GM12878 (cell line): ENCODE measurements around the gene HOXB3. TPM values are rescaled to one million over a fixed set of nuclear protein-coding genes. Genes with fewer than 3 reads are reported as not detected.

Experiments
- ATAC-seq: fragments of 200-7000 bp; cut with Tn5 transposase; 3 replicates; pipeline ENCODE4 v1.9.1; 2020; ENCODE audit warnings: mild to moderate bottlenecking, moderate library complexity
- BruUV-seq: library from RNA; stranded (reverse); fragments of 400-500 nt; replicated peaks from 2 replicates; lab custom pipeline; 2021; lab: Mats Ljungman, UMichigan
- CTCF ChIA-PET: fragments of 300-600 bp; sonication (Branson Sonifier 250); formaldehyde crosslinking; extraction: SDS; loops from one replicate; lab custom pipeline; 2021; ENCODE audit warnings: inconsistent platforms; lab: Yijun Ruan, JAX
- POLR2A ChIA-PET: fragments of 350-600 bp; formaldehyde crosslinking; extraction: SDS; loops from one replicate; lab custom pipeline; 2021; ENCODE audit warnings: inconsistent platforms; lab: Charles Lee
- RAD21 ChIA-PET: fragments of 300-600 bp; sonication (Branson Sonifier 250); formaldehyde crosslinking; loops from one replicate; lab custom pipeline; 2023; ENCODE audit warnings: antibody characterized with exemption; ENCODE audit not compliant: unreplicated experiment; lab: Charles Lee
- SMC1A ChIA-PET: fragments of 300-600 bp; sonication (Branson Sonifier 250); formaldehyde crosslinking; loops from one replicate; lab custom pipeline; 2023; ENCODE audit not compliant: unreplicated experiment, uncharacterized antibody; lab: Charles Lee
- DNase-seq: peaks from one replicate; pipeline ENCODE4 v3.0.0-alpha.2; 2011; ENCODE audit warnings: low read depth, low spot score
- FAIRE-seq: peaks from 3 replicates; lab custom pipeline; 2011; peaks lifted over from hg19 to GRCh38; lab: Jason Lieb, UNC
- H2AFZ ChIP-seq: 2 replicates; pipeline ENCODE4 v1.6.0; 2011; ENCODE audit warnings: low read depth, low read length, control low read depth; ENCODE audit not compliant: control insufficient read depth
- H3K27ac ChIP-seq: 2 replicates; pipeline ENCODE4 v1.5.1; 2011; ENCODE audit warnings: control low read depth; ENCODE audit not compliant: control insufficient read depth, insufficient read depth
- H3K27me3 ChIP-seq, 2 experiments: replicated peaks in 1 of 2; 2 replicates each; pipeline versions ENCODE4 v1.6.0 to v1.6.1; 2011; ENCODE audit warnings: low read length in 1 of 2; ENCODE audit not compliant: control insufficient read depth in 2 of 2, insufficient read depth in 2 of 2
- H3K36me3 ChIP-seq, 2 experiments: 2 replicates each; pipeline ENCODE4 v1.5.1; 2011; ENCODE audit warnings: low read length in 1 of 2; ENCODE audit not compliant: control insufficient read depth in 2 of 2, insufficient read depth in 2 of 2
- H3K4me1 ChIP-seq: 2 replicates; pipeline ENCODE4 v1.6.1; 2011; ENCODE audit warnings: mild to moderate bottlenecking, low read length, moderate library complexity, mixed read lengths; ENCODE audit not compliant: control insufficient read depth, insufficient read depth
- H3K4me2 ChIP-seq: 2 replicates; pipeline ENCODE4 v1.6.0; 2011; ENCODE audit warnings: control low read depth; ENCODE audit not compliant: control insufficient read depth, insufficient read depth
- H3K4me3 ChIP-seq: fragments of 200-600 bp; sonication (generic); 2 replicates; pipeline ENCODE4 v1.5.1; 2016
- H3K79me2 ChIP-seq: 2 replicates; pipeline ENCODE4 v1.6.0; 2011; ENCODE audit warnings: low read length; ENCODE audit not compliant: control insufficient read depth, insufficient read depth
- H3K9ac ChIP-seq: 2 replicates; pipeline ENCODE4 v1.8.0; 2011; ENCODE audit warnings: low read length, control low read depth, mixed read lengths; ENCODE audit not compliant: control insufficient read depth, insufficient read depth
- H3K9me3 ChIP-seq: replicated peaks from 3 replicates; pipeline ENCODE4 v1.5.1; 2011; ENCODE audit warnings: mild to moderate bottlenecking, low read length; ENCODE audit not compliant: control insufficient read depth, insufficient read depth
- H4K20me1 ChIP-seq: 2 replicates; pipeline ENCODE4 v1.6.0; 2011; ENCODE audit not compliant: control insufficient read depth, insufficient read depth
- BHLHE40 ChIP-seq, 2 experiments: fragments of 450-650 bp in 1 of 2; IDR thresholded peaks; 2 replicates each; pipeline ENCODE4 v1.6.1; 2011 to 2017; ENCODE audit warnings: low read depth in 2 of 2, borderline replicate concordance in 1 of 2, improper control_type of control experiment in 1 of 2, low read length in 1 of 2, mild to moderate bottlenecking in 1 of 2
- CEBPB ChIP-seq, 2 experiments: fragments of 150-350 bp in 1 of 2; IDR thresholded peaks; 2 replicates each; pipeline ENCODE4 v1.6.1; 2012 to 2014; ENCODE audit warnings: low read depth in 2 of 2, low read length in 2 of 2, borderline replicate concordance in 1 of 2, inconsistent platforms in 1 of 2
- EGR1 ChIP-seq, 2 experiments: IDR thresholded peaks; 1 replicate in 1 of 2; 2 replicates in 1 of 2; pipeline ENCODE4 v1.6.1; 2011 to 2012; ENCODE audit warnings: low read depth in 2 of 2, low read length in 2 of 2, borderline replicate concordance in 1 of 2, mild to moderate bottlenecking in 1 of 2, moderate library complexity in 1 of 2
- ELK1 ChIP-seq: IDR thresholded peaks from 2 replicates; pipeline ENCODE4 v1.6.1; 2012; ENCODE audit warnings: low read depth, low read length, improper control_type of control experiment
- IRF3 ChIP-seq: fragments of 450-650 bp; IDR thresholded peaks from 2 replicates; pipeline ENCODE4 v1.6.1; 2014; ENCODE audit warnings: mild to moderate bottlenecking
- MTA2 ChIP-seq: fragments of 450-650 bp; IDR thresholded peaks from 2 replicates; pipeline ENCODE4 v1.6.1; 2016; ENCODE audit warnings: low read depth, mild to moderate bottlenecking, moderate library complexity
- NFYB ChIP-seq: IDR thresholded peaks from 2 replicates; pipeline ENCODE4 v1.6.1; 2011; ENCODE audit warnings: low read depth, mild to moderate bottlenecking, low read length, improper control_type of control experiment, moderate library complexity; ENCODE audit not compliant: insufficient read depth
- POLR2A ChIP-seq: IDR thresholded peaks from 2 replicates; pipeline ENCODE4 v1.6.1; 2011; ENCODE audit warnings: low read depth, mild to moderate bottlenecking, low read length
- RBBP5 ChIP-seq: fragments of 200-600 bp; sonication (generic); conservative IDR thresholded peaks from 2 replicates; pipeline ENCODE4 v1.6.1; 2016
- RFX5 ChIP-seq: IDR thresholded peaks from 2 replicates; pipeline ENCODE4 v1.6.1; 2011; ENCODE audit warnings: low read depth, low read length, improper control_type of control experiment
- RUNX3 ChIP-seq: IDR thresholded peaks from 2 replicates; pipeline ENCODE4 v1.6.1; 2012; ENCODE audit warnings: low read length, inconsistent platforms
- SMAD5 ChIP-seq: IDR thresholded peaks from 2 replicates; pipeline ENCODE4 v1.6.1; 2016; ENCODE audit warnings: antibody characterized with exemption, low read depth
- SMC3 ChIP-seq: IDR thresholded peaks from 2 replicates; pipeline ENCODE4 v1.6.1; 2011; ENCODE audit warnings: low read length, improper control_type of control experiment, borderline replicate concordance
- SPI1 ChIP-seq: IDR thresholded peaks from 2 replicates; pipeline ENCODE4 v1.6.1; 2011; ENCODE audit warnings: low read depth, mild to moderate bottlenecking, low read length, moderate library complexity, borderline replicate concordance; ENCODE audit not compliant: insufficient read depth
- WRNIP1 ChIP-seq: IDR thresholded peaks from 2 replicates; pipeline ENCODE4 v1.6.1; 2011; ENCODE audit warnings: low read depth, low read length, improper control_type of control experiment, borderline replicate concordance
- YY1 ChIP-seq: IDR thresholded peaks from 2 replicates; pipeline ENCODE4 v1.6.1; 2011; ENCODE audit warnings: low read depth, mild to moderate bottlenecking, low read length
- WGBS: methylation state at CpG from one replicate; pipeline ENCODE4 v1.1.6; 2016; ENCODE audit warnings: low lambda C conversion rate; ENCODE audit not compliant: insufficient replicate concordance, insufficient coverage; ENCODE audit errors: missing lambda C conversion rate; 5-methylcytosine and 5-hydroxymethylcytosine counted together
- in situ Hi-C: fragments of 300-500 bp; cut with MboI; formaldehyde crosslinking; loops from 9 replicates; pipeline ENCODE4 v1.14.3; 2018; ENCODE audit warnings: mixed read lengths
- intact Hi-C: fragments of 100-400 bp; cut with micrococcal nuclease; formaldehyde crosslinking; loops from one replicate; pipeline ENCODE4 v1.14.2; 2022; ENCODE audit not compliant: unreplicated experiment
- polyA plus RNA-seq, 11 experiments: library from polyadenylated mRNA; depleted of rRNA in 4 of 11; unstranded in 6 of 11; stranded (reverse) in 5 of 11; fragments of >200 nt; fragmentation: Nextera tagmentation in 4 of 11; fragmentation: Illumina TruSeq in 1 of 11; extraction: Ambion mirVana in 4 of 11; extraction: Trizol in 1 of 11; gene quantifications; 1 replicate in 1 of 11; 2 replicates in 10 of 11; pipeline versions ENCODE4 v1.2.1 to v1.2.3, GENCODE V29; 2011 to 2016; ENCODE audit warnings: inconsistent platforms in 2 of 11, missing spikeins in 2 of 11, low read depth in 1 of 11
- total RNA-seq, 4 experiments: library from RNA; depleted of rRNA in 3 of 4; stranded (reverse); fragments of >200 nt in 3 of 4; fragmentation: Illumina TruSeq in 1 of 4; extraction: Trizol in 1 of 4; gene quantifications; 2 replicates each; pipeline versions ENCODE4 v1.2.1 to v1.2.3, GENCODE V29; 2013 to 2021

HOXB3 gene
- total and polyA plus RNA-seq, 10 of the 15 experiments (the other 5 are each of a cell fraction or from before 2014, with no cell fraction given), result 0.19 to 7.7 (median 2.9) TPM

GRCh38 chr17:48609759-48610281, 19.8 kb upstream of the HOXB3 start:
- no peaks in the 10 kb centered on the region for H3K79me2 ChIP-seq
- H3K4me1 ChIP-seq, result peaks cover 11% of the 10 kb centered on the region

GRCh38 chr17:48609033-48609432, 19.0 kb upstream of the HOXB3 start:
- SMC1A ChIA-PET, result interaction anchor here (1.3 kb wide), 1 partner anchor 16 kb away, joined by 3 read pairs; the partner anchor contains the start of gene HOXB5
- H3K9me3 ChIP-seq, result no peaks in the 10 kb centered on the region
- H3K36me3 ChIP-seq, result no peaks in the 10 kb centered on the region; a peak in 1 of 4 replicates
- in situ Hi-C loops, result no loop called here
- H3K9ac ChIP-seq, result no peak overlapping the region
- 0 out of 2 replicates have a peak overlapping the region, but pooled peaks have one; percentile 91 for H3K4me2 ChIP-seq
- peaks cover 4 to 8% of the 10 kb centered on the region in 2 experiments; a peak in 3 of 4 replicates for H3K27me3 ChIP-seq
- no TSS peak for BruUV-seq
- no peak for TF ChIP-seq POLR2A
- TF ChIP-seq ELK1, result no peak
- TF ChIP-seq RBBP5, result no peak
- TF ChIP-seq SPI1, result no peak
- no peak for TF ChIP-seq CEBPB (IDR thresholded peaks at IDR 0.05; ENCODE audit: borderline replicate concordance in 1 of 2, low read depth in 2 of 2, low read length in 2 of 2)
- no peak for TF ChIP-seq IRF3
- TF ChIP-seq NFYB, result no peak
- TF ChIP-seq YY1, result no peak
- TF ChIP-seq WRNIP1, result no peak
- TF ChIP-seq RUNX3, result no peak
- no peak for TF ChIP-seq SMC3
- TF ChIP-seq BHLHE40 (IDR thresholded peaks at IDR 0.05; ENCODE audit: borderline replicate concordance in 1 of 2, low read depth in 2 of 2, low read length in 1 of 2), result no peak
- no peak for TF ChIP-seq RFX5
- no peak for TF ChIP-seq MTA2
- no peak overlapping the region for H3K4me3 ChIP-seq
- H2AFZ ChIP-seq, result no peak overlapping the region
- ATAC-seq, result no peak
- H3K27ac ChIP-seq, result no peak overlapping the region
- intact Hi-C loops, result no loop called here
- CTCF ChIA-PET, result interaction anchor here (0.7 to 1.8 kb wide), 9 partner anchors 9 to 584 kb away, joined by 3 to 8 read pairs (median 5); no protein-coding TSS in a partner anchor
- RAD21 ChIA-PET, result interaction anchor here (0.7 to 1.7 kb wide), 5 partner anchors 14 to 346 kb away, joined by 3 to 4 read pairs (median 4); partner anchors contain the start of gene HOXB5
- H3K79me2 ChIP-seq, result no peaks in the 10 kb centered on the region
- POLR2A ChIA-PET, result interaction anchor here (0.6 to 1.7 kb wide), 3 partner anchors 14 to 233 kb away, joined by 3 to 5 read pairs (median 3); no protein-coding TSS in a partner anchor
- peak; percentile 68 for FAIRE-seq
- H3K4me1 ChIP-seq, result peaks cover 11% of the 10 kb centered on the region
- H4K20me1 ChIP-seq, result no peaks in the 10 kb centered on the region
- DNase-seq, result no peak

More at GRCh38 chr17:48609759-48610281, 19.8 kb upstream of the HOXB3 start:
- ChIA-PET RAD21 (interaction anchor here (0.9 to 1.7 kb wide), 5 partner anchors 13 to 529 kb away, joined by 3 to 4 read pairs (median 3); partner anchors contain the start of gene HOXB5), POLR2A (interaction anchor here (0.6 to 1.7 kb wide), 4 partner anchors 14 to 120 kb away, joined by 3 to 6 read pairs (median 5); no protein-coding TSS in a partner anchor), CTCF (interaction anchor here (0.8 to 1.8 kb wide), 10 partner anchors 9 to 584 kb away, joined by 3 to 8 read pairs (median 4); no protein-coding TSS in a partner anchor), SMC1A (interaction anchor here (0.8 to 1.1 kb wide), 3 partner anchors 21 to 584 kb away, joined by 3 read pairs; no protein-coding TSS in a partner anchor)
- peaks cover 6 to 13% of the 10 kb centered on the region in 2 experiments; a peak in 3 of 4 replicates for H3K27me3 ChIP-seq
- DNase-seq (no peak), FAIRE-seq (no peak), ATAC-seq (no peak)
- intact Hi-C loops, result no loop called here
- H3K9ac ChIP-seq, result peak overlapping the region; percentile 76
- no peak for TF ChIP-seq SMAD5
- peak in 1 of 2 experiments; percentile 13; a peak in 1 of 3 replicates for TF ChIP-seq EGR1 (IDR thresholded peaks at IDR 0.05; ENCODE audit: borderline replicate concordance in 1 of 2, low read depth in 2 of 2, low read length in 2 of 2)
- no TSS peak for BruUV-seq
- peak overlapping the region; percentile 91 for H3K4me2 ChIP-seq
- in situ Hi-C loops, result no loop called here
- H4K20me1 ChIP-seq, result no peaks in the 10 kb centered on the region
- 14% methylated on average over 15 of the region's 15 CpGs for WGBS
- H3K9me3 ChIP-seq, result no peaks in the 10 kb centered on the region
- H3K36me3 ChIP-seq, result no peaks in the 10 kb centered on the region; a peak in 1 of 4 replicates
- H2AFZ ChIP-seq, result peak overlapping the region; percentile 96
- H3K27ac ChIP-seq, result no peak overlapping the region
- peak overlapping the region; percentile 86 for H3K4me3 ChIP-seq
